Right lung (tissue), 5 donors: ENCODE results near the gene BNC2. TPM values are rescaled to one million over a fixed set of nuclear protein-coding genes. Genes with fewer than 3 reads are reported as not detected.

ENCODE experiments used
- DNase-seq, 2 donors: peaks; one replicate each; pipeline ENCODE4 v3.0.0-alpha.2; 2013
- polyA plus RNA-seq, 5 donors: library from polyadenylated mRNA; unstranded; fragments of 120-200 nt; gene quantifications; one replicate each; pipeline versions ENCODE4 v1.2.1 to v1.2.3, GENCODE V29; 2013; ENCODE audit warnings: inconsistent platforms in 1 of 5, low replicate concordance in 1 of 5; ENCODE audit not compliant: insufficient read length in 5 of 5, insufficient read depth in 1 of 5

Gene BNC2
- polyA plus RNA-seq, 5 donors, result 7.4 to 14.2 (median 12.2) TPM

DNA sequence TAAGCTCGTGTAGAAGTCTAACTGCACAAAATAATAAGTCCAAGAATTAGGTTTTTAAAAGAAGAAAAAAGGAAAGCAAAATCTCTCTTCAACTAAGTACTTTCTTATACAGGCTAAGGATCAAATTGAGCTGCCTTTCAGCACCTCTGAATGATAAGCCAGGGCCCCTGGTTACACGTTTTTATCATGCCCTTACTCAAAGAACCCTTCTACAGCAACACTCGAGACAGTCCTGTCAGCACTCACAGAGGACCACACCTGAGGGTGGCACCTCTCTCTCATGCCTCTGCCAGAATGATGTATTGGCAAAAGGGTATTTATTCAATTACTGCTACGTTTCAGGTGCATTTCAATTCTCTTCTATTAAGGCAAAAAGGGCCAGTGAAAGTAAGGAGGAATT lies 150.5 kb downstream of the BNC2 start:
- no peak for DNase-seq

DNA sequence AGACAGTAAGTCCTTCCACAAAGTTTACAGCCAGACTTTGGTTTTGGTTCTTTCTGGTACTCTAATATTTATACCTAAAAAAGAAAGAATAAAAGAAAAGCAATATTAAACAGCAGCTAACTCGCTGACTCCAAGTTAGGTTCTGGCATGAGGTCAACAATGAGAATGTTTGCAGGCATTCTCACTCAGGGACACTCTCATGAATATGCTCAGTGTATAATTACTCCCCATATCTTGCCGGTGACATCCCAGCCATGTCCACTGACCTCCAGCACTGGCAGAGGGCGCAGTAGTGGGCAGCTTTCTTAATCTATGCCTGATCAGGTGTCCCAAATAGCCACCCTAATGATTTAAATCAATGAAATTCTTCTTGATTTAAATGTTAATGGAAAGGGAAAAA lies 151.5 kb downstream of the BNC2 start:
- DNase-seq, result no peak

DNA sequence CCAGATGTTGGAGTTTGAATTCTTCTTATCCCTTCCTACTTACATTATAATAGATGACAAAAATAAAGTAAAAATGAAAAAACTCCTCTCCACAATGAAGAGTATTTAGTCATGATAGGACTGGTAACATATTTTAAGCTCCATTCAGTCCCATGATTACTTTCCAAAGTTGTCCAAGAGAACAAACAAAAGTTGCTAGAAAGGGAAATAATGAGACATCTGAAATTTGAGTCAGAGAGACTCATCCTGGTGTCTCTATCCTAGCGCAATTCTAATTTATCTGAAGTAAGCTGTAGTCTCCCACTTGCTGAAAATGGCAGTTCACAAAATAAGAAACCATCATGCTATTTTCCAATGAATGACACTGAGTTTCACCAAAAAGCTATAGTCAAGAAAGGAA lies 152.2 kb downstream of the BNC2 start:
- DNase-seq, result no peak

DNA sequence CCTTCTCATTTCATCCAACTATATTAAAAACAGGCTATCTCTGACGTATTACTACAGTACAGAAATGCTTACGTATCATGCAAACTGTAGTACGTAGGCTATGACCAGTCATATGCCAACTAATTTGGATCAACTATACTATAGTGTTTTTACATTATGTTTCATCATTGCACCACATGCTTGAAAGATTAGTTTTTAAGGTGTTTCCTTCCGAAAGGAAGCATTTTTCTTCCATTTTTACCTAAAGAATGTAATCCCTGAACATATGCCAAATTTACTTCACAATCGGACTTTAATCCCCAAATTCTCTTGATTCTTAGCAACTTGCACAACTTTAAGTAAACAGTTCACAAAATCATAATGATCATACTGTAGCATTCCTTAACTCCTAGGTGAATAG lies 153.9 kb downstream of the BNC2 start:
- no peak for DNase-seq

DNA sequence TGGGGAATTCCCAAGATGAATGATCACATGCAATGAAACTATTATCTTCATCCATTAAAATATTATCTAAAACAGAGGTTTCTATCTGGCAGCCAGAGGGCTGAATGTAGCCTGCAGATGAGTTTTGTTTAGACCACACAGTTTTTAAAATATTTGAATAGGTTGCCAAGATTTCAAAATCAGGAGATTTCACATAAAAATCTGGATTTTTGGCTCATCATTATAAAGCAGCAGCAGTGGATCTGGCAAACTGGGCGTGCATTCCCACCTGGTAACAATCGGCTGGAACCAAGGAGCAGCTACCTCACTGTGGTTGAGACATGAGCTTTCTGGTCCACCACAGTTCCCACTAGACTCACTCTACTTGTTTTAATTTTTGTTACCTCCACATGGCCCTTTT lies 155.1 kb downstream of the BNC2 start:
- no peak for DNase-seq

DNA sequence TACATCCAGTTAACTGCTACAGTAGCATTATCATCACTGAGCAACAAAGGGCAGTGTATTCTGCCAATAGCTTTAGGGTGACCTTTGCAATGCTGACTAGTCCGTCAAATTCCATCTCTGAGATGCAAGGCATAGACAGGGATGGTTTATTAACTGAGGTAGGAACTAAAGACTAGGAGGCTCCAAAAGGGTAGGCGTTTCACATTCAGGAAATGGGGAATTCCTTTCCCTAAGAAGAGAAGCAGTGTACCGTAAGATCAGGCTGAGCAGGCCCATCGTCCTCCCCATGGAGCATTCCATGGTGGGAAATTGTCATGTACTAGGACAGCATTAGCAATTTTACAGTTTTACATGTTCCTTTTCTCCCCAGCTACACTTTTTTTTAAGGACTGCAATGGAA lies 157.7 kb downstream of the BNC2 start:
- no peak for DNase-seq

DNA sequence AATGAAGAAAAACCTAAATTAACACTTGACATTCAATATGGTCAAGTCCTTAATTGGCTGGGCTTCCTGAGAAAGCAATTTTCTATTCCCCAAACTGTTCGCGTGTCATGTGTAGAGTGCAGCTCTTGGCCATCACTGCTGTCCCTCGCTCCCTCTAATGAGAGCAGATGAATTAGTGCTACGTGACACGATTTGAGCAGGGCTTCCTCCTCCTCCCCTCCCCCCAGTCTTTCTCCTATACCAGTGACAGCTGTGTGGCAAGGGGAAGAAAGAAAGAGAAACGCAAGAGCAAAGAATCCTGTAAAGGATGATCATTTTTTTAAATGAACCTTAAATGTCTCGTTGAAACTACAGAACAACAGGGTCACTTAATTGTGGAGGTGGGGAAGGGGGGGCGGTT lies 159.6 kb downstream of the BNC2 start:
- no peak for DNase-seq

DNA sequence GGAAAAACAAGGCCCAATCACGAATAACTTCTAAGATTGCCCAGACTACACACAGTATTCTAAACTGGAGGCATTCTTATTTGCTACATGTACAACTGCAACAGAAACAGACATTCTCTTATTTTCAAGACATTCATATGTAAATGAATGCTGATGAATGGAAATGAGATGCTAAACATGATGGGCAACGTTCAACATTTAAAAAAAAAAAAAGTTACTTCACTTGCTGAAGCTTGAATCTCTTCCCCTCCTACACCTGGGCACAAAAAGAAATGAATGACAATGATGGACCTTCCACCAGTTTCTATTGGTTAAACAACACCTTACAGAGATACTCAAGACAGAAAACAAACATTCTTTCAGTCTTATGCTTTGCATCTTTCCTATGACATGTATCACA lies 160.5 kb downstream of the BNC2 start:
- no peak for DNase-seq

DNA sequence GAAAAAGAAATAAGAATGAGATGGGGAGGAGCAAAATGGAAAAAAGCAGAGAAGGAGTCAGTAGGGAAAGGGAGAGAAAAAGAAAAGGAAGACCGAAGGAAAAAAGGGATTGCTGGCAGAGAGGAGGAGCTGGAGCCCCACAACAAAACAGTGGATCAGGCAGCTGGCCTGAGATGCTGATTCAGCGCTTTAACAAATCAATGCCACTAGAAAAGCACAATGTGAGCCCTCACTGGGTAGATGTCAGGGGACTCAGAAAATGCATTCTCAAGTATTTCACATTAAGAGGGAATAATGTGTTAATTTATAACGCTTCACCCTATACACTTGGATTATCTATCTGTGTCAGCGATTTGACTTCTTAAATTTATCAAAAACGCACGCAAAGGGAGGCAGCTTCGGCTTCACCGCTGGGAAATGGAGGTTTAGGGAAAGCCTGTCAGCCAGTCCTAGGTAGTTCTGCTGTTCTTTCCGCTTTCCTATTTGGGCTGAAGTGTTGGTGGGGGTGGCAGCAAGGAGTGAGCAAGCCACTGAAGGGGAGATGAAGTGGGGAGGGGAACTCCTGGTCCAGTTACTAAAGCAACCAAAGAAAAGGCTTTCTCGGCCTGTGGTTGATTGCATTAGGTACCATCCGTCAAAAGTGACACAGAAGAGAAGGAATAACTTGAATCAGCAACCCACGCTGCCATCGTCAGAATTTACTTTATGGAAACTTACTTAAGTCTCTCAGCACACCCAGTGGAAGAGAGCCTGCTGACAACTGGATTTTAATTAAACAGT lies 161.6 kb downstream of the BNC2 start:
- no peak for DNase-seq

DNA sequence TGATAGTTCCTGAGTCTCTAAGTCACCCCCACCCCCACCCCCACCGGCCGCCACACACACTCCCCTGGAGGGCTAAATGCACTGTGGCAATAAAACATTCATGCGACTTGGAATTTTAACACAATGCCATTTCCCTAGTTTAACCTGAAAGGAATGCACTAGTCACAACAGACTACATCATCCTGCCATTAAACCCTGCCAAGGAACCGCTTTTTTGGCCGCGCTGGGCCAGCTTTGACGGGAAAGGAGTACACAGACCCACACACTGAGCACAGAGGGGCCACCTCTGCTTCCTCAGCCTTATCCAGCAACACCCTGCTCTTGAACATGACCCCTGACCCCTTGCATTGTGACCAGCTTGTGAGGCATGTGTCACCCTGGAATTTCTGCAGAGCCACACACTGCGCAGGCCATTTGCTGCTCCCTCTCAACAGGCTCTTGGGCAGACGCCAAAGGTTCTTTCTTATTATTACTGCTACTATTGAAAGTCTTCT lies 165.3 kb downstream of the BNC2 start:
- peak; percentile 72 to 80 for DNase-seq

DNA sequence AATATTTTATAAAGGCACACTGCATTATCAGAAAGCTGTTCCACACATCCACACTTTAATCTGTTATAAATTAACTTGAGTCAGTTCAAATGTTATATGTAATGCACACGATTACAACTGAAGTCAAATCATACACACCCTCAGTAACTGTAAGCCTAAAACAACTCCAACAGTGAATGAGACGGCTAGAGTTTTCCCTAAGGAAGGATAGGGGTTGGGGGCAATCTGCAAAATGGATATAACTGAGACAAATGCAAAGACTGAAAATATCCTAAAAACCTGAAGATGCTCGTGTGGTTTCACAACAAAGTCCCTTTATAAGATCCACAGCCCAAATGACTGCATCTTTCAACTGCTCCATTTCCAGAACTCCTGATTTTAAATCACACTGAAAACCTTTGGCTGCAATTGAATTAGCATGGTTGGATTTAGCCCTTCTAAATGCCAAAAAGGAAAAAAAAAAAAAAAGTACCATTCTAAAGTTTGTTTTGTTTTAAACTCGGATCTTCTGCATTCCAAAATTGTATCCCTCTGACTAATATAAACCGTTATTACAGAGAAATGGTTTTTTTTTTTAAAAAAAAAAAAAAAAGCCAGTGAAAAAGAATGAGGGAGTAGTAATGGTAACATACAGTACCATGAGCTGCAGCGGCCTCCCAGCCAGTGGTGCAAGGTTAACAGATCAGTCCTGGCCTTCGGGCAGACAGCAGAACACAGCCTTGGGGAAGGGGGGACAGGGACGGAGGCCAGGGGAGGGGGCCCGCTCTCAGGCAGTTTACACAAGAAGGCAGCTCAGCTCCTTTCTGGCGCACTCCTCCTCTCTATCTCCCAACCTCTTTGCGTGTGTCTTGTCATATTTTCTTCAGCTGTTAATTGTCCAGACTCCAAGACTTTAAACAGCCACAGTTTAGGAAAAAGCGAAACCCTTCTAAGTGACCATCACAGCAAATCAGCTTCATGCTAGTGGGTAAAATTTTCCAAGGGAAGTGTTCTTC lies 166.1 kb downstream of the BNC2 start:
- DNase-seq, result peak in 1 of 2 donors; percentile 68

DNA sequence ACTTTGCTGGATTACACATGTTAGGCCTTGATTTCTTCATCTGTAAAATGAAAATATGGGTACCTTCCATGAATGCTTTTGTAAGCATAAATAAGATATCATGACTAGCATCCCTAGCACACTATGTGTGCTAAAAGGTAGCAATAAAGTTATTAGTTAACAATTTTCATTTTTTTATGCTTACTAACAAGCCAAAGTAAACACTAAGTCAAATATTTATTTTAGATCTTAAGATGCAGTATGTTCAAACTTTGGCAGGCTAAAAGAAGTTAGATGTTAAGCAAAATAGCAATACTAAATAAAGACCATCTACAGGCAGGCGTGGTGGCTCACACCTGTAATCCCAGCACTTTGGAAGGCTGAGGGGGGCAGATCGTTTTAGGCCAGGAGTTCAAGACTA lies 169.1 kb downstream of the BNC2 start:
- DNase-seq, result no peak

DNA sequence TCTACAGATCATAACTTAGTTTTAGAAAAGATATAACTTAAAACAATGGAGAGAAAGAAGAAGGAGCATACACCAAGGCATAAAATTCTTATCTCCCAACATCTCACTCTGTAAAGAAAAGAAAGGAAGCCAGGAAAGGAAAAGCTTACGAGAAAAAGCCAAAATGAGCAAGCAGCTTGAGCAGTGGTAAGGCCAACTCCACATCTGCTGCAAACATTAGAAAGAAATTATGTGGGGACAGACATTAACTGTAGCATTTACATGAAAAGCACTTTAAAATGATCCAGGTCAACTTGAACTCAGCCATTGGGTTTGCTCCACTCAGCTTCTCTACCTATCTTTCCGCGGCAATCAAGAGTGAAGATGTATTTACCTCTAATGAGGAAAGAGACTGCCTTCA lies 176.9 kb downstream of the BNC2 start:
- peak in 1 of 2 donors; percentile 51 for DNase-seq

DNA sequence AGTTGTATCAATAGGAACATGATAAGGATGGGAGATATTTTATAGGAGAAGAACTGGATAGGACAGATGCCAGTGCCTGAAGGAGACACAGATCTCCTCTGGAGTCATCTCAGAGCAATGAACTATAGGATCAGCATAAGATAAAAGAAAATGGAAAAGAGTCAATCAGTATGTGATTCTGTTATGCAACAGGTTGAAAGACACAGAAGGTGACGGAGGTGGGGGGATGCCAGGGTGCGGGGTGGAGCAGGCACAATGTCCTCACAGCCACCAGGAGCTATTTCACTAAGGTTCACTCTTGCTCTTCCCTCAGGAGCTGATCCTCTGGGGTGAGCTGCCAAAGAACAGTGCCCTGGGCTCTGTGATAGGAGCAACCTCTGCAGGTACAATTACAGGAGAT lies 179.8 kb downstream of the BNC2 start:
- no peak for DNase-seq

DNA sequence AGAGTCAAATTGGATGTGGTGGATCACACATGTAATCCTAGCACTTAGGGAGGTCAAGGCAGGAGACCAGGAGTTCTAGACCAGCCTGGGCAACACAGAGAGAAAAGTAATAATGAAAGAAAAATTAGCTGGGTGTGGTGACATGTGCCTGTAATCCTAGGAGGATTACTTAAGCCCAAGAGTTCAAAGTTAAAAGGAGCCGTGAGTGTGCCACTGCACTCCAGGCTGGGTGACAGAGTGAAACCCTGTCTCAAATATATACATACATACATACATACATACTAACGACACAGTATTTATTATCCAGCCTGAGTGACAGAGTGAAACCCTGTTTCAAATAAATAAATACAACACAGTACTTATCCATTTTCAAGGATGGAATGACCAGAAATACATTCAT lies 180.3 kb downstream of the BNC2 start:
- DNase-seq, result no peak

DNA sequence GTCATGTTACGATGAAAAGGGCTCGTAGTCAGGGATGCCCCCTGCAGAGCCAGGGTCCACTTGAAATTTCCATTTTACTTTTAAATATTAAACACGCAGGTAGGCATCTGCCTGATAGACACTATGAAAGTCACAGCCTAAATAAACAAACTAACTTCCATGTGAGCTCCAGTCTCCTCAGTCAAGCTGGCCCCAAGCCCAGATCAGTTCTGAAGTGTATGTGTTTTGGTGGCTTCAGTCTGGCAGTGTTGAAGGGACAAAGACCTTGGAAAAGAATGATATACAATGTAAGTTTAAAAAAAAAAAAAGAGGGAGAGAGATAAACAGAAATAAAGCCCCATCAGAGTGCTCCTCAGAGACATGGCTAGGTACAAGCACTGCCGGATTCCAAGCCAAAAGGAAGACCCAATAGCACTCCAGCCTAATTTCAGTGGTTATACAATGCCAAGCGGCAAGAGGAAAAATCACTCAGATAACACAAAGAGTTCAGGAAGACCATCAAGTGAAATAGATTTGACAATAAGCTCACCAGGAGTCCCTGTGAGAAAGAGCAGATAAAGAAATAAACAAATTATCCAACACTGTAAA lies 181.0 kb downstream of the BNC2 start:
- DNase-seq, result peak in 1 of 2 donors; percentile 32

DNA sequence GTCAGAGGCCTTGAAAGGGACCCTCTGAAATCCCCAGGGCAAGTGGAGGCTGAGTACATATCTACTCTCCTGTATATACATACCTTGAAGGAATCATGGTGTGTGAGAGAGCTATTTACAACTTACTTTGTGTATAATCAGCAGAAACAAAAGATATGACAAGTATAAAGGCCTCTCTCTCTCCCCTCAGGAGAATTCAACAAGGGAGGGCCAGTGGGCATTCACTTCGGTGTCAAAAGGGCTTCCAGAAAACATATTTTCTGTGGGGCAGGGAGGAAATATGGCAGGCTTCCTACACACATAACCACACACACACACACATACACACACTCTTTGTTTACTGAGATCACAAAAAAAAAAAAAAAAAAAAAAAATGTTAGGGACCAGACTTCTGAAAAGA lies 181.7 kb downstream of the BNC2 start:
- DNase-seq, result no peak

DNA sequence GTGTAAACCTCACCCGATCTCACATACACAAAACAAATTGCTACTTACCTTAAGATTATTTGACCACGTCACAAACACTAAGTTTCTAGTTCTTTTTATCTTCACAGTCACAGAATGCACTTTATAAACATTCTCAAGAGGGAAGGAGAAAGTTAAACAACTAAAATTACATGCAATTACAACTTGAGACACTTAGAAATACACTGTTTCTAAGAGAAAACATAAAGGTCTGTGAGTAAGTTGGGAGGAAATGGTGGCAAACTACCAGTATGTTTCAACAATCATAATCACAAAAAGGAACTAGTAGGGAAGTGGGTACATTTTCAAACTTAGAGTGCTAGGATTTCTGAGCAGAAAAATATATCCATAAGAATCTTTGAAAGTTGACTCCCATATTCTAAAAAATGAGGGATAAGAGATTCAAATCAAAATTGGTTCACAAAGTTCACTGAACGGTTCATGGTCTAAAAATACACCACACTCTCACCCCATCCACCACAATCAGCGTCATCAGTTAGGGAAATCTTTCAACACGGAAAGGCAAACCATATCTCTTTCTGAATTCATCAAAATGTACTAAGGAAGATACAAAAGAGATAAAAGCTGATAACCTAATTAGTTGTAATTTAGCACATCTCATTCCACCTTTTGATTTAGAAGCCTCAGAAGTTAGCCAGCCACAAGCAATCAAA lies 182.6 kb downstream of the BNC2 start:
- DNase-seq, result no peak

DNA sequence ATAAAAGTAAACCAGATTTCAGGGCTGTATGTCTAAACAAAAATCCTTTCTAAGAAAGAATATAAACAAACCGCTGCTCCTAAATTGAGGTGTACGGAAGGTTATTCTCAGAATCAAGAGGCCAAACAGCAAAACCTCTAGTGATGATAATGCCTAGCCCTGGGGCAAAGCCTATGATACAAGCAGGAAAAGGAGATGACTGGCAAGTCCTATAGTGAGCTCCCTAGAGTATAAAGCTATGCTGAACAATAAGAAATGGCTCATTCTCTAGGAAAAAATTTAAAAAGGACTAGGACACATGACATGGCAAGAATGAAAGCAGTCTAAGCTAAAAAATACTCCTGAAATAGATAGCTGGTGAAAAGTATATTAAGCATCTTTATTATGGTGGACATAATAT lies 187.1 kb downstream of the BNC2 start:
- DNase-seq, result no peak

DNA sequence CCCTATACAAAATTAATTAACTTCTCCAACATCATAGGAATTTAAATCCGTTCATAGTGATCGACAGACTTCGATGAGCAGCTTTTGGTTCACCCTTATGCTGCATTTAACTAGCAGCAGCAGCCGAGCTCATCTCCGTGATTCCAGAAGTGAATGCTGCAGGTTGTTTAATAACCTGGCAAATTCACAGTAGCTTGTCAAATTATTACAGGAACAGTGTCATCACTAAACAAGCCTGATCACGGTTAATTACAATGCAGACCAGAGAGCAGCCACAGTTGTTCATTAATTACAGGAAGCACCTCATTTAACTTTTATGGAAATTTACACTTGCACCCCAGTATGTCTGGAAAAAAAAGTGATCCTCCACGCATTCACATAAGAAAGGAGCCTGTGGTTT lies 188.2 kb downstream of the BNC2 start:
- no peak for DNase-seq

DNA sequence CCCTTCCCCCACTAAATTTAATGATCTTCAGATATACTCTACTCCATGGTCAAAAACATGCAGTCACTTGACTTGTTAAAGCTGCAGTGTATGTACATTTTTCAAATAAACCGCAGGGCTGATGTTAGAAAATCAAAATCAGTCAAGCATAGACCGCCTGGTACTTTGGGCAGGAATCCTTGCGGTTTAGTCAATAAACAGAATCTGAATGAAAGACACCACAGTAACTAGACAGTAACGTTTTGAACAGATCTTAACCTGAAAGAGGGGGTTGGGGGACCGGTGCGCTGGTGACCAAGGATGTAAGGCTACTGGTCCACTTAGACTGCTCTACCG lies 188.8 kb downstream of the BNC2 start:
- no peak for DNase-seq
